HG02870 (cell line): ENCODE measurements around the gene GPC3.
"Not testable (repeated sequence)": the region's sequence is repeated elsewhere in the genome, so short reads cannot be mapped to it uniquely, and the experiment has no call there.

Source experiments
- ATAC-seq: cut with Tn5 transposase; IDR thresholded peaks from one replicate; pipeline ENCODE4 v1.9.1; 2021; ENCODE audit warnings: mild to moderate bottlenecking, moderate library complexity; ENCODE audit not compliant: unreplicated experiment

The GPC3 gene

DNA sequence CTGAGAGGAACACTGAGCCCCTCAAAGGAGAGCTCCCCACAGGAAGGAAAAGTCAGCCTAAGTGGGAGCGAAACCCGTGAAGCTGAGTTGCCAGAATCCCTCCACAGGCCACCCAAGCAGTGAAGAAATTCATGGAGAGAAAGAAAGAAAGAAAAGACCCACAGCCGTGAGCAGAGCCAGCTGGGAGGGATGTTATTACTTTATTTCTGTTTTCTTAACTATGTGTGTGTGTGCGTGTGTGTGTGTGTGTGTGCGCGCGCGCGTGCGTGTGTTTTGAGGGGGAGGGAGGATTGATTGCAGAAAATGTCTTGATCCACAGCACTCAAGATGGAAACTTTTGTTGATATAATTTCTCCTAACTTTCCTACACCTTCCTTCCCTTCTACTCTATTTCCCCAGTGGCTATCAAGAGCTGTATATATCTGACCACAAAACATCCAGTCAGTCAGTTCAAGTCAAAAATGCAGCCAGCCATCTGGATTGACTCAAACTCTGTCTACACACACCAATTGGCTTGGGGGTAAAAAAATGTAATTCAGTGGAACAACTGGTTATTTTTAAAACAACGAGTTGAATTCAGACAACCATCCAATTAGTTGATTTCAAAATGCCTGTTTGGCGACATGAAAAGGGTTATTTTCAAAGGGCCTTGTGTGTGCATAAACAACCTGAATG is 13.8 kb upstream of the GPC3 start:
- ATAC-seq = no peak

DNA sequence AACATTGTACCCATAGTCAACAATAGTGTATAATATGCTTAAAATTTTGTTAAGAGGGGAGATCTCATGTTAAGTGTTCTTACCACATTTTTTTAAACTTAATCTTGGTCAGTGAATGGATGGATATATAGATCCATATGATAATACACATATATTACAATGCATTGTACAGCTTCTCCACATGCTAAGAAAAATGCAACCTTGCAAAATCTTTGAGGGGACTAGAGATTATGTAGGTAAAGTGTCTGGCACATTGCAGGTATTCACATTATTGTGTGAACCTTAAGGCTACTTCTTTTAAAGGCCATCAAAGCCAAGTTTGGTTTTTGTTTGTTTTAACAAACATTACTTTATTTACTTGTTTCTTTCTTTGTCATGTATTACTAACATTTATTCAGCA is 10.4 kb upstream of the GPC3 start:
- ATAC-seq = no peak

DNA sequence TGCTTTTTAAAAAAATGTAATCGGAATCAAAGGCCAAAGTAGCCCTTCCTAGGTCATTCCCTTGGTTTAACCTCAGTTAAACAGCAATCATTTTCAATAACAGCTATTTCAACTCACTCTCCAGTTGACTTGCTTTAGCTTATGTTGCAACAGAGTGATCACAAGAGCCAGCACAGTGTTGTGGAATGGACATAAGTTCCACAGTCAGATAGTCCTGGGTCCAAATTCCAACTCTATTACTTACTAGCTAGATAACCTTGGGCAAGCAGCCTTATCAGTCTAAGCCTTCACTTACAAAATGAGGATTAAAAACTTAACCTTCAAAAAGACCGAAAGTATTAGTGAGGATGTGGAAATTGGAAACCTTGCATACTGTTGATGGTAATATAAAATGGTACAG is 9.2 kb upstream of the GPC3 start:
- ATAC-seq = no peak

DNA sequence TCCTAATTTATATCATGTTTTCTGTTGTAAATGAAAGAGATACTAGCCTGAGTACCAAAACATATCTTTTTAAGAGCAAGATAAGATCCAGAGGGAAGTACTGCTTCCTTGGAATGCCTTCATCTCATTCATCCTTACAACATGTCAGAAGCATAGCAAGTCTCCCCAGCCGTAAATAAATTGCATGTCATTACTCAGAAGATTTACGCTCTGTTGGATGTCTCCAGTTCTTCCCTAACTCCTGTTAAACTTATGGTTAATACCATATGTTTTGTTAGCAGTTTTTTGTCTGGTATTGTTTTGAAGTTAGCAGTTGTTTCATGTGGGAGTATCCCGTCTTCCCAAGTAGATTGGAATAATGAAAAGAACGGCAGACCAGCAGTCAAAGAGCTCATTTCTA is 7.5 kb upstream of the GPC3 start:
- ATAC-seq = no peak

DNA sequence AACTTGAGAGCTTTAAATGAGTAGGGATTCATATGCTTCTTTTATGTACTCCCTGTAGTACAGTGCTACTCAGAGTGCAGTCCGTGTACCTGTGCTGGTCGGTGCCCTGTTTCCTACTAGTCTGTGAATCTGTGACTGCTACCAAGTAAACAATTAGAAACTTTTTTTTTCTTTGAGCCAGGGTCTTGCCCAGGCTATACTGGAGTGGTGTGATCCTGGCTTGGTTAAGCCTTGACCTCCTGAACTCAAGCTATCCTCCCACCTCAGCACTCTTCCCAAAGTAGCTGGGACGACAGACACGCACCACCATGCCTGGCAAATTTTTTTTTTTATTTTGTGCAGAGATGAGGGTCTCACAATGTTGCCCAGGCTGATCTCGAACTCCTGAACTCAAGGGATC is 6.4 kb upstream of the GPC3 start:
- ATAC-seq = no peak

DNA sequence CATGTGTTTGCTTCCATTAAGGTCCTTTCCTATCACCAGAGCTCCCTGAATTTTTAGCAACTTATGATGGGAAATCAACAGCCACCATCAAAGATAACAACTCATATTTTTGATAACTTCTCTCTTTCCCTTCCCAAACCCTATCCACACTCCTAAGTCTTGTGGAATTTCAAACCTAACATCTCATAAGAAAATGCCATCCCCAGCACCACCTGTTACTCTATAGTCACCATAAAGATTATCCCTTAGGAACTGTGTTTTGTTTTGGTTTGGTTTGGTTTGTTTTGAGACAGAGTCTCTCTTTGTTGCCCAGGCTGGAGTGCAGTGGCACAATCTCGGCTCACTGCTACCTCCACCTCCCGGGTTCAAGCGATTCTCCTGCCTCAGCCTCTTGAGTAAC is 5.7 kb upstream of the GPC3 start:
- ATAC-seq = not testable (repeated sequence)

DNA sequence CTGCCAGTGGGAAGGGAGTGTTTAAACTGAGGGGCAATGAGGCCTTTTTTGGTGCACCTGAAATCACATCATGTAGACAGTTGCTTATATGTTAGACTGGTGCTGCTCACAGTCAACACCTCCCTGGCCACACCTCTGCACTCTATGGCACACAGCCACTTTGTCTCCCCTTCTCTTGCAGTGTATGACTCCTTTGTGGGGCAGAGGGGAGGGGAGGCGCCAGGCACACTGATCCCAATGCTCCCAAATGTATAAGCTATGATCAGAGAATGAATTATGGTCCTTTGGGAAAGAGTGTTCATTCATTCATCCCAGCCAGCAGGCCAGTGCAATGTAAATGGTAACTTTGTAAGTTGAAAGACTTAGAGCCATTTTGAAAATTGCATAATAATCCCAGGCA is 4.6 kb upstream of the GPC3 start:
- ATAC-seq = no peak

DNA sequence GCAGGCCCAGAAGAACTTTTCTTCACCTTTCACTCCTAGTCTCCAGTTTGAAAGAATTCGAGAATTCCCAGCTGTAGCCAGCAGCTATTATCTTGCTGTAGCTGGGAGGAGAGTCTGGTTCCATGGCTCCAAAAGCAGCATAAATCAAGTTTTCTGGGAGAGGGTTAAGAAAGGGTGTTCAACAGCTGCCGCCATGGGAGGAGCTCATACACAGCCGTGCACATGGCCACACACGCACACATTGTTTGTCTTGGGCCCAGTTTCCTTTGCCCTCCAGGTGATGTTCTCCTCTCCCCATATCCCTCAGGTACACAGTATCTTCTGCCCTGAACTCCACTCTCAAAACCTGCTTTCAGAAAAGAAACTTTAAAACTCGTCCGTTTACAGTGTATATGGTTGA is 4.1 kb upstream of the GPC3 start:
- no peak for ATAC-seq

DNA sequence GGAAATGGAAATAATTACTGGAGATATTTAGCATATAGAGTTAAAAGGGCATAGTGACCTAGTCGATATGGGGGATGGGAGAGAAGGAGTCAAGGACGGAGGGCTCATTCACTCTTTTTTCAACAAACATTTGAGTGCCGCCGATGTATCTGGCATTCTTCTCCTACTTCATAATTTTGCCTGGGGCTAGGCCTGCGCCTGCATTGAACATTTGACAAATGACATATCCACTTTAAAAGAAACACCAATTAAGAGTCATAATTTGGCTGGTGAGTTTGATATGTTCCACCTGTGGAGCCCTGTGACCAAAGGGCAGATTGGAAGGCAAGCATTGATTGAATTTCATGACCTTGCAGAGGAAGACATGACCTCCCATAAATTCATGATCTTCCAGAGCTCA is 2.6 kb upstream of the GPC3 start:
- no peak for ATAC-seq

DNA sequence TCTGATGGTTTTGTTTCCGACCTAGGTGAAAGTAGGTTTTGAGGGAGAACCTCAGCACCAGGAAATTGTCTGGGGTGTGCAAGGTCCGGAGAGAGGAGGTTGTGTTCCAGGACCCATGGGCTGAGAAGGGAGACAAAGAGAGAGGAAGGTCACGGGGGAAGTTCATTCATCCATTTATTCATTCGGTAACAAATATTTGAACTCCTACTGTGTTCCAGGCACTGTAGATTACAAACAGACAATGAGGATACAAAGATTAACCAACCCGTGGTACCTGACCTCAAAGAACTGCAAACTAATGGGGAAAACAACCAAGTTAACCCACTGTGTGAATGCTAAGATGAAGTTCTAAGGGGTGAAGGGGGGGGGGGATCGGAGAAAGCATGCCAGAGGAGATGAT is 1.8 kb upstream of the GPC3 start:
- no peak for ATAC-seq

DNA sequence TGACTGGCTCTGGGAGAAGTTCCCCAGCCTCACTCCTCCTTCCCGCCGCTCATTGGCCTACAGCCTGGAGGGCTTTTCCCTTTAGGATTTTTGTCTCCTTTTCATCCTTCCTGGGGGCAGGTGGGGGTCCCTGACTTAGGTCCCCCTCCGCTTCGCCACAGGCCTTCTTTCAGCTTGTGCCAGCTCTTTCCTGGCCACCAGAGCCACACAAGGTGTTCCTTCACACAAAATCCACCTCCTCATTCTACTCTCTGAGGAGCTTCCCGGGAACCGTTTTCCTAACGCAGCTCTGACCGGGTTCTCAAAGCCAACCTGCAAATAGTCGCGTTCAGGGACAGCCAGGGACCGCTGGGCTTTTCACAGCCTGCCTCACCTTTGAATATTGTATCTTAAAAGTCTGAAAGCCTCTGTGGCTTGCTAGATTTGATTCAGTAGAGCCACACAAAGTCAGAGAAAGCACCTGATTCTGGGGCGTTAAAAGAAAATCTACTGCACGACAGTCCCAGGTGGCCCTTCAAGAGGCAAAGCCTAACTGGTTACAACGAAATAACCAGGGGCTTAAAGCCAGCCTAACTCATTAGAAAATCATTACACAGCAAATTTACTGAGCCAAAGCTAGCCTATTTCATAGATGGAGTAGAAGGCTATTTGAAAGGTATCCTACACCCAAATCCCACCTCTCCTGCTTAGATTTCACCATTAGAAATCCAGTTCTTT is 731 bp upstream of the GPC3 start:
- no peak for ATAC-seq

DNA sequence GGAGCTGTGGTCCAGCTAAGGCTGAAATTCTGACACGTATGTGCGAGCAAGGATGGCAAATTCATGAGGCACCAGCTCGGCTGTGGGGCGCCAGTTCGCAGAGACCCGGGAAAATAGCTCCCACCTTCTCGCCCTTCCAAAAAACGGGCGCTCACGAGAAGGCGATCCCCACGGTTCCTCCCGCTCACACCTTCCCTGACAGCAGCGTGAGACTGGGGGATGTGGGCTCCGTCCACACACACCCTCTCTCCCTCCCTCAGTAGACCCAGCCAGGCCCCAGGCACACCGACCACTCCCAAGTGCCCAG is 584 bp downstream of the GPC3 start:
- no peak for ATAC-seq

DNA sequence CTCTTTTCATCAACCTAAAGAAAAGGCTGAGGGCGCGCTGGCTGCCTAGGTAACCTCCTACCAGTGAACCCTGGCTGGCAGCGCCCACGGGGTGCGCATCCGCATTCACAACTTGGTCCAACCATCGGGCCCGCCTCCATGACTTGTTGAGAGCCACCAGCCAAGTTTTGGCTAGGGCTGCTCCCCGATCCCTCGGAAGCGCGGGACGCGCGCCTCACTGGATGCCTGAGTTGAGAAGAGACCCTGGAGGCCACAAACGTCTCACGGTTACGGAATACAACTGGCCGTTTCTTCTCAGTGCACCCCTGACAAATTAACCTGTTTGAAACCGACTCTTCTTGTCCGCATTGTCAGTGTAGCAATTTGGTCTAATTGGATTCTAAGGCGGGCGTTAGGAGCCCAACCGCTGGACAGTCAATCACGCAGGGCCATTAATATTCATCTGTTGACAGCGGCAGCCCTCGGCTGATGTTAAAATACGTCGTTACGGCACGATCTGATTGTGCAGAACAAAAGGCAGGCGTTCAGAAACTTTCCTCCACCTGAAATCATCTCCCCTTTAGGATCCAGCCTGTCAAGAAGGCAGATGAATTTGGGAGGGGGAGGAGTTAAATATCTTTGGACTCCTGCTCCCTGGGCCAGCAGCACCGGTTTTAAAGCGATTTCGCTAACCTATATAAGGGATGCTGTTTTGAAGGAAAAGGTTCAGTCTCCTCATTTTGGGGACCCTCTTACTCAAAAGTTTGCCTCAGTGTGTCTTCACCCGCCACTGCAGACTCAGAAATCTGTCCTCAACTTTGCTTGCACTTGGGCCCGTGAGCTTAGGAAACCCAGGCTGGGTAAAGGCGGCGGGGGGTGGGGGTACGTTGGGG is 1.2 kb downstream of the GPC3 start:
- ATAC-seq = no peak

DNA sequence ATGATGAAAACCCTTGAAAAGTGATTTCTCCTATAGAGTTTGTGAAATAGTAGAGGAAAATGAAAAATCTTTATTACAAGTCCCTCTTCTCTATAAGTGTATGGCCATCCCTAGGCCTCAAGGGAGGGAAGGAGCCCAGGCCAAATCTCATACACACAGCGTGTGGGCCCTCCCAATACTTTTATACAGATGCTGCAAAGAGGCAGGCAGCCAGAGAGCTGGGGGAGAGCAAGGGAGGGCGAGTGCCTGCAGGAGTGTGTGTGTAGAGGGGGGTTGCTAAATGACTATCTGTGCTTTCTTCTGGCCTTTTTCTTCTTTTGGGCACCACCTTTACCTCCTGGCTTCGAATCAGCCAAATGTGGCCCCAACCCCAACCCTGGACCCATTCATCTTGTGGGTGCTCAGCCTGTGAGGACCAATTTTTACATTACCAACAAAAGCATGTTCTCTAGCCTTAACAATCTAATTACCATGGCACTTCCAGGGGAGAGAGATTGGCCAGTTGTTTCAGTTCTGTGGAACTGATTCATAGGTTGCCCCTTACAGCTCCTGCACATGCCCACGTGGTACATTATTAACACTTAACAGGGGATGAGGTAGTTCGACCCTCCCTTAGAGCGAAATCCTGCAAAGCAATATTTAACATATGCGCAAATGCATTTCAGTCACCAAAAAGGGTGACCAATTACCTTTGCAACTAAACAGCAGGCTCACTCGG is 2.0 kb downstream of the GPC3 start:
- ATAC-seq = no peak

DNA sequence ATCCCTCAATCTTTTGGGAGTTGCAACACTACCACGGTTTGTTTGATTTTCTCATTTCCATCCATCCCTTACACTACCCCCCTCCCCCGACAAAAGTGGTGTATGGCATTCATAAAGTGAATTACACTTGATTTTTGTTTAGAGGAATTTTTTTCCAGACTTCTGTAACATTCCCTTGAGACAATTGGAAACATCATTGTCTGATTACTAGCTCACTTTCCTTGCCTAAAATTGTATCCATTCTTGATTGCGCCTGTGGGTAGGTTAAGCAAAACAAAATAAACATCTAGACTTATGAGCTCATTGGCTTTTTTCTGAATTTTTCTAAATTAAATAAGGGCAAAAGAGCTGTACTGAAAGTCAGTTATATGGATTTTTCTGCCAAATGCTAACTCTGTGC is 3.5 kb downstream of the GPC3 start:
- no peak for ATAC-seq

DNA sequence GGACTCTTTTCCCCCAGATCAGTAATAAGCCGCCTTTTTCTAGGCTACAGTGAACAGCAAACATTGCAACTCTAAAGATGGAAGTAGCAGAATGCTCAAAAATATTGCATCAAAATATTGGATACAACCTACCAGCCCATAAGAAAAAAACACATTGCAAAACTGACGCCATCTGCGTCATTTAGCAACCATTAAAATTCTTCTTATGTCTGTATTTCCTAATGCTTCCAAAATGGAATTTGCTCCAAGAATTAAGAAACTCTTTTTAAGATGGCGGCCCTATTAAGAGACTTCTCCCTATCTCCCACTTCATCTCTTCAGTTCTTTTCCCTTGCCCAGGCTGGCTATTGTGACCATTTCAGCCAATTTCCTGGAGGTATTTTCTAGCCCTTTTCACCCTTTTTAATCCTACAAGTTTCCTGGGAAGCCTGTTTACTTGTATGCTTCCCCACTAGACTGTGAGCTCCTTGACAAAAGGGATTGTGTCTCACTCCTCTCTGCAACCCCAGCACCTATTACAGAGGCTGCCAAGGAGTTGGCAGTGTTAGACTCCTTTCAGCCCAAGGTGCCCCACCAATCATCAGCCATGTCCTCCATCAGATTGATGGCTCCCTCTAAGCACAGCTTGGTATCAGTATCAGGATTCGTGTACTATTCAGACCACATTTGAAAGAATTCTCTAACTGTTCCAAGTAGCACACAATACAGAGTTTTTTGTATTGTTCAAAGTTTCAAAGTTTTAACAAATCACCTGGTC is 4.4 kb downstream of the GPC3 start:
- no peak for ATAC-seq

DNA sequence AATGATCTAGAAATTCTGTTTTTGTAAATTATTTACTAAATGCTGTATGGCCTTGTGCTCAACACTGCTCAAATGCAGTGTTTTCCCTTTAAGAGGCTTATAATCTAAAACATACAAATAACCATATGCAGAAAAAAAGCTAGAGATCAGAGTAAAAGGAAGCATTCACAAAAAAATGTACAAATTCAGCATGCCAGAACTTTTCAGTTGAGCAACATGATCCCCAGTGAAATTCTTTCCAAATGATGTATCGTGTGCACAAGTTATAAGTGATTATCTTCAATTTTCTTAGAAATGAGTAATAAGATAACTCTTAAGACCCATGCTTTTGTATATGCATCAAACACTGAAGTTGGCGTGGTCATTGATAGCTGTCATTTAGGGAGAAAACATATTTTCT is 5.0 kb downstream of the GPC3 start:
- no peak for ATAC-seq

DNA sequence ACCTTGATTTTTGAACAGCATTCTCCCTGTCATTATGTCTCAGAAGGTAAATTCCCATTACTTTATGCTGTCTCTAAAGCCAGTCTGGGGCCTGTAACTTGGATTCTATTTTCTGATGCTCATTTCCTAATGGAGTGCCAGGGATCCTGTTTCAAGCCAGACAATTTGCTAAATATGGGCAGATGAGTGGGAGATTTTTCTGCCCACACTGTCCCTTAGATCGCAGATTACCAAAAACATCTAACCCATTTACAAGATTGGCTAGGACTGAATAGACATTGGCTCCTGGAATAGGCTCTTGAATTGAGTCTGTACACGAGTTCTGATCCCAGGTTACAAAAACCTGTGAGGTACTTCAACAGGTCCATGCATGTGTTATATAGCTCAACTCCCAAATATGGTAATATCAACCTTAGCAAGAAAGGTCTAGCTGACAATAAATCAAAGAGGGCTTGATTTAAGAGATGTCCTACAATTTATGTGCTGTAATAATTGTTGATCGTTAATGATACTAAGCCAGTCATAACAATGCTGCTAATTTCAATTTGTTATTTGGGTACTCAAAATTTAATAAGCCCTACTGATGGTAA is 5.7 kb downstream of the GPC3 start:
- no peak for ATAC-seq

DNA sequence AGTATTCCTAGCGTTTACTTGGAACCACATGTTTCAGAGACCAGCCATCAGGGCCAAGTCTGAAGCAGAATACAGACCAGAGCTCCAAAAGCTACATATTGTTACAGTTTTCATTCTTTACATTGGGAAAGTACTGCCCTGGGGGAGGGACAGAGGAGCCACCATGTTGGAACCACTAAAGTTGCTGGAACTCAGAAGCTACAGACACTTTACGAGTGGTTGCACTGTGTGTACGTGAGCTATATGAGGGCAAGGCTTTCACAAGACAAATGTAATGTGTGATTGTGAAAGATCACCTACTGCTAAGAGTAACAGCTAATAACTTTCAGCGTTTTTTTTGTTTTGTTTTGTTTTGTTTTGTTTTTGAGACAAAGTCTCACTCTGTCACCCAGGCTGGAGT is 11.7 kb downstream of the GPC3 start:
- ATAC-seq = no peak

DNA sequence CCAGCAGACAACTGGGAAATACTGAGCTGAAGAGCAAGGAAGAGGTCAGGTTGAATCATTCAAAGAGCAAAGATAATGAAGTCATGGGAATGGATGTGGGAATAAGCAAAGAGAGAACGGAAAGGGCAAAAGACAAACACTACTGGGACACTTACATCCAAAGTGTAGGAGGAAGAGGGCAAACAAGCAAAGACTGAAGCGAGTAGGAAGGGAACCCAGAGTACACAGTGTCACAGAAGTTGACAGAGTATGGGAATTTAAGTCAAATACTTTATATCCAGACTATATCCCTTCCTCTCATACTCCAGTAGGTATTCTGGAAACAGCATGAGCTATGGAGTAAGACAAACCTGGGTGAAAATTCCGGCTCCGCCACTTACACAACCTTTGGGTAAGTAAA is 12.5 kb downstream of the GPC3 start:
- no peak for ATAC-seq
